Right lobe of liver (tissue), 4 donors: ENCODE measurements around the gene HOPX.

Experiments
- CTCF ChIP-seq, 4 donors: fragments of 200-600 bp in 3 of 4; fragments of 450-650 bp in 1 of 4; IDR thresholded peaks; one replicate each; pipeline versions ENCODE4 v1.5.1 to v1.8.0; 2016 to 2022; ENCODE audit warnings: antibody characterized with exemption in 4 of 4, mild to moderate bottlenecking in 2 of 4
- POLR2A ChIP-seq: fragments of 450-650 bp; IDR thresholded peaks from one replicate; pipeline ENCODE4 v1.6.1; 2017; ENCODE audit warnings: antibody characterized with exemption, mild to moderate bottlenecking
- donor health status: DM: no; HTN: no; CAD: no.
- donor health status: DM: no; HTN: no; CAD: no.
- donor health status: DM: no; HTN: yes; CAD: no.

GRCh38 chr4:56698329-56698728 lies 17.2 kb upstream of the HOPX start:
- no peak for TF ChIP-seq CTCF (IDR thresholded peaks at IDR 0.05)
- no peak for TF ChIP-seq POLR2A
